IMR-90 (cell line): ENCODE data around the gene KDM1B.

Source experiments
- CEBPB ChIP-seq: IDR thresholded peaks from 2 replicates; pipeline ENCODE4 v1.6.1; 2012; ENCODE audit warnings: low read depth, low read length, improper control_type of control experiment
- TF ChIP-seq, protein P1 (sequence below): conservative IDR thresholded peaks from 2 replicates; pipeline ENCODE4 v1.5.1; 2012; ENCODE audit warnings: mild to moderate bottlenecking, low read depth, low read length, improper control_type of control experiment

DNA sequence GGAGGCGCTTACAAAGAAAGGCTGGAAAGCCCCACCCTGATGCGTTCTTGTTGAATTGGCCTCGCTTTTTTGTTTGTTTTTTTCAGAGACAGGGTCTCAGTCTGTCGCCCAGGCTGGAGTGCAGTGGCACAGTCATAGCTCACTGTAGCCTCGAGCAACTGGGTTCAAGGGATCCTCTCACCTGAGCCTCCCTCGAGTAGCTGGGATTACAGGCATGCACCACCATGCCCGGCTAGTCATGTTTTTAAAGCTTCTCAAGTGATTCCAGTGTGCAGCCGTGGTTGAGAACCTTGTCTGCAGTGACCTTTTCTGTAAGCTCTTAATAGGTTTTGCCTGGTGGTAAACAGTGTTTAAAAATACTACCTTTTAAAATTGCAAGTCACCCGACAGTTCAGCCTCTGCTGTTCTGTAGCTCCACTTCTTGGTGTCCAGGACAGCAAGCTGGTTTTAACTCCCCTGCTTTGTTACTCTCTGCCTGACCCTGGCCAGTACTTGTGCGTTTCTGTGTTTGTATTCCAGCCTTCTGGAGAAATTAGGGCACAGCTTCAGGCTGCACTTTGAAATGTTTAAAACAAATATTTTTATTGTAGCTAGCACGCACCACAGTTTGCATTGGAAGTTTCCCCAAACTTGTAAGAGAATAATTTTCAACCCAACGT, 54.4 kb downstream of the KDM1B start:
- TF ChIP-seq, protein P1, sequence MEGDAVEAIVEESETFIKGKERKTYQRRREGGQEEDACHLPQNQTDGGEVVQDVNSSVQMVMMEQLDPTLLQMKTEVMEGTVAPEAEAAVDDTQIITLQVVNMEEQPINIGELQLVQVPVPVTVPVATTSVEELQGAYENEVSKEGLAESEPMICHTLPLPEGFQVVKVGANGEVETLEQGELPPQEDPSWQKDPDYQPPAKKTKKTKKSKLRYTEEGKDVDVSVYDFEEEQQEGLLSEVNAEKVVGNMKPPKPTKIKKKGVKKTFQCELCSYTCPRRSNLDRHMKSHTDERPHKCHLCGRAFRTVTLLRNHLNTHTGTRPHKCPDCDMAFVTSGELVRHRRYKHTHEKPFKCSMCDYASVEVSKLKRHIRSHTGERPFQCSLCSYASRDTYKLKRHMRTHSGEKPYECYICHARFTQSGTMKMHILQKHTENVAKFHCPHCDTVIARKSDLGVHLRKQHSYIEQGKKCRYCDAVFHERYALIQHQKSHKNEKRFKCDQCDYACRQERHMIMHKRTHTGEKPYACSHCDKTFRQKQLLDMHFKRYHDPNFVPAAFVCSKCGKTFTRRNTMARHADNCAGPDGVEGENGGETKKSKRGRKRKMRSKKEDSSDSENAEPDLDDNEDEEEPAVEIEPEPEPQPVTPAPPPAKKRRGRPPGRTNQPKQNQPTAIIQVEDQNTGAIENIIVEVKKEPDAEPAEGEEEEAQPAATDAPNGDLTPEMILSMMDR, result no peak
- no peak for TF ChIP-seq CEBPB
